ENCODE data around the gene TRIM39.
"Not testable (repeated sequence)": the region's sequence is repeated elsewhere in the genome, so short reads cannot be mapped to it uniquely, and the experiment has no call there.

The TRIM39 gene

DNA sequence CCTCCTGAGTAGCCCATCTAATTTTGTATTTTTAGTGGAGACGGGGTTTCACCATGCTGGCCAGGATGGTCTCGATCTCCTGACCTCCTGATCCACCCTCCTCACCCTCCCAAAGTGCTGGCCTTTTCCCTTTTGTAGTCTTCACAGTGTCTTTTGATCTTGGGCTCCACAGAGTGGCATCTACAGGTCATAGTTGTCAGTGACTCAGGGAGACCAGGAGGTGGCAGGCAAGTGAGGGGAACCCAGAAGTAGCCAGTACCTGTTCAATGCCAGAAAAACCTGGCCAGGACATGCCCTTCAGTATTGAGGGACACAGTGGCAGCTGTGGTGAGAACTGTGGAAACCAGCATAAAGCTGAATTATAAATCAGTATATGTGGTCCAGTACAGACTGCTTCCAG, 37.9 kb downstream of the TRIM39 start:
- H3K9me3 ChIP-seq (ENCODE audit: control insufficient read depth, insufficient read depth, low read depth, low read length) = peaks cover 3% of the 10 kb centered on the region; the same call in 1 of the 2 replicates
- H3K4me3 ChIP-seq (ENCODE audit: low read depth, low read length) = no peak overlapping the region
- H3K9ac ChIP-seq (ENCODE audit: low read length) = no peak overlapping the region
- H3K4me1 ChIP-seq (ENCODE audit: control insufficient read depth, insufficient read depth, low read length) = no peaks in the 10 kb centered on the region
- no peak overlapping the region for H3K27ac ChIP-seq (ENCODE audit: low read depth, low read length)
- H3K27me3 ChIP-seq (ENCODE audit: control insufficient read depth, insufficient read depth, low read length) = peaks cover 40% of the 10 kb centered on the region
- no peaks in the 10 kb centered on the region for H3K36me3 ChIP-seq (ENCODE audit: control insufficient read depth, insufficient read depth, low read length)

DNA sequence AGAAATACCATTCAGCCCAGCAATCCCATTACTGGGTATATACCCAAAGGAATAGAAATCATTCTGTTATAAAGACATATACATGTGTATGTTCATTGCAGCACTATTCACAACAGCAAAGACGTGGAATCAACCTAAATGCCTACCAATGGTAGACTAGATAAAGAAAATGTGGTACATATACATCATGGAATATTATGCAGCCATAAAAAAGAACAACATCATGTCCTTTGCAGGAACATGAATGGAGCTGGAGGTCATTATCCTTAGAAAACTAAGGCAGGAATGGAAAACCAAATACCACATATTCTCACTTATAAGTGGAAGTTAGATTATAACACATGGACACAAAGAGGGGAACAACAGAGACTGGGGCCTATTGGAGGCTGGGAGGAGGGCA, 42.6 kb downstream of the TRIM39 start:
- not testable (repeated sequence) for H3K4me3 ChIP-seq (ENCODE audit: low read depth, low read length); H3K4me1 ChIP-seq (ENCODE audit: control insufficient read depth, insufficient read depth, low read length); H3K9ac ChIP-seq (ENCODE audit: low read length); H3K9me3 ChIP-seq (ENCODE audit: control insufficient read depth, insufficient read depth, low read depth, low read length); H3K27ac ChIP-seq (ENCODE audit: low read depth, low read length); H3K36me3 ChIP-seq (ENCODE audit: control insufficient read depth, insufficient read depth, low read length)
- peaks cover 27% of the 10 kb centered on the region for H3K27me3 ChIP-seq (ENCODE audit: control insufficient read depth, insufficient read depth, low read length)

GRCh38 chr6:30378290-30378937, 51.7 kb downstream of the TRIM39 start:
- H3K9ac ChIP-seq (ENCODE audit: low read length) = no peak overlapping the region
- no peaks in the 10 kb centered on the region for H3K4me1 ChIP-seq (ENCODE audit: control insufficient read depth, insufficient read depth, low read length)
- H3K27ac ChIP-seq (ENCODE audit: low read depth, low read length) = no peak overlapping the region
- H3K36me3 ChIP-seq (ENCODE audit: control insufficient read depth, insufficient read depth, low read length) = no peaks in the 10 kb centered on the region
- no peaks in the 10 kb centered on the region for H3K9me3 ChIP-seq (ENCODE audit: control insufficient read depth, insufficient read depth, low read depth, low read length)
- peaks cover 37% of the 10 kb centered on the region for H3K27me3 ChIP-seq (ENCODE audit: control insufficient read depth, insufficient read depth, low read length)
- no peak overlapping the region for H3K4me3 ChIP-seq (ENCODE audit: low read depth, low read length)

DNA sequence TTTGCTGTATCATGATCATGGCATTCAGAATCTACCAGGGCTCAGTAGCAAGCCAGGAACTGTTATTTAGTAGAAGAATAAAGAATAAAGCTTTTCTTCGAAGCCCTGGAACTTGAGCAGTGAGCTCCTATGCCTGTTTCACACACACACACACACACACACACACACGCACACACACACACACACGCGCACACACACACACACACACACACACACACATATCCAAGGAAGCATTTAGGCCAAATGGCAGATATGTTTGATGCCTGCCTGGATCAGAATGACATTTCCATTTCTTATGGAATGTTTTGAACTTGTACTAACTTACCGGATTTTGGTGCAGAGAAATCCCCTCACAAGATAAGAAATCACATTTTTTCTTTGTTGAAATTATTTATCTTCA, 53.7 kb downstream of the TRIM39 start:
- Histone ChIP-seq H3K9me3 (ENCODE audit: control insufficient read depth, insufficient read depth, low read depth, low read length) (no peaks in the 10 kb centered on the region), H3K4me3 (ENCODE audit: low read depth, low read length) (no peak overlapping the region), H3K9ac (ENCODE audit: low read length) (no peak overlapping the region), H3K27me3 (ENCODE audit: control insufficient read depth, insufficient read depth, low read length) (peaks cover 41% of the 10 kb centered on the region), H3K36me3 (ENCODE audit: control insufficient read depth, insufficient read depth, low read length) (no peaks in the 10 kb centered on the region), H3K4me1 (ENCODE audit: control insufficient read depth, insufficient read depth, low read length) (no peaks in the 10 kb centered on the region), H3K27ac (ENCODE audit: low read depth, low read length) (no peak overlapping the region)

DNA sequence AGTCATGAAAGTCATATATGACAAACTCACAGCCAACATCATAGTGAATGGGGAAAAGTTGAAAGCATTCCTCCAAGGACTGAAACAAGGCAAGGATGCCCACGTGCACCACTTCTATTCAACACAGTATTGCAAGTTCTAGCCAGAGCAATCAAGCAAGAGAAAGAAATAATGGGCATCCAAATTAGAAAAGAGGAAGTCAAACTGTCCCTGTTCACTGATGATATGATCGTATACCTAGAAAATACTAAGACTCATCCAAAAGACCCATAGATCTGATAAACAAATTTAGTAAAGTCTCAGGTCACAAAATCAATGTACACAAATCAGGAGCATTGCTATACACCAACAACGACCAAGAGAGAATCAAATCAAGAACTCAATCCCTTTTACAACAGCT, 59.4 kb downstream of the TRIM39 start:
- Histone ChIP-seq H3K36me3 (ENCODE audit: control insufficient read depth, insufficient read depth, low read length) (no peaks in the 10 kb centered on the region), H3K27ac (ENCODE audit: low read depth, low read length) (no peak overlapping the region)

DNA sequence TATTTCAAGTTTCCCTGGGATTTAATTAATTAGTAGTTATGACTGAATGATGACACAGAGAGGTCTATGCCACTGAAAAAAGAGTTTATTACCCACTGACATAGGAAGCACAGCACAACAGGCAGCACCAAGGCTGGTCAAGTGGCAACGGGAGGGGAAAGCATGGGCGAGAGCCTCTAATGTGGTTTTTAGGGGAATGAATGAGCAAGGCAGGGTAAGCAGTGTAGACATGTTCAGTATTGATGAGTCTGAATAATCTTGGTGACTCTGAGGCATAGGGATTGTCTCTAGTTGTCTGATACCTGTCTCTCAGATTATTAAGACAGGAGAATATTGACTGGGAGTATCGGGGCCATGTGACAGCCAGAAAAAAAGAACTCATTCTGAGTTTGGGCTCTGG, 64.5 kb downstream of the TRIM39 start:
- Histone ChIP-seq H3K9me3 (ENCODE audit: control insufficient read depth, insufficient read depth, low read depth, low read length) (no peaks in the 10 kb centered on the region), H3K27me3 (ENCODE audit: control insufficient read depth, insufficient read depth, low read length) (peaks cover 63% of the 10 kb centered on the region), H3K4me1 (ENCODE audit: control insufficient read depth, insufficient read depth, low read length) (peaks cover 6% of the 10 kb centered on the region; the same call in 1 of the 2 replicates), H3K4me3 (ENCODE audit: low read depth, low read length) (no peak overlapping the region), H3K27ac (ENCODE audit: low read depth, low read length) (no peak overlapping the region), H3K36me3 (ENCODE audit: control insufficient read depth, insufficient read depth, low read length) (no peaks in the 10 kb centered on the region), H3K9ac (ENCODE audit: low read length) (no peak overlapping the region)

More for the DNA sequence above, 59.4 kb downstream of the TRIM39 start:
- H3K9me3 ChIP-seq (ENCODE audit: control insufficient read depth, insufficient read depth, low read depth, low read length) = no peaks in the 10 kb centered on the region
- H3K4me3 ChIP-seq (ENCODE audit: low read depth, low read length) = no peak overlapping the region
- peaks cover under 1% of the 10 kb centered on the region; the same call in 1 of the 2 replicates for H3K4me1 ChIP-seq (ENCODE audit: control insufficient read depth, insufficient read depth, low read length)
- H3K27me3 ChIP-seq (ENCODE audit: control insufficient read depth, insufficient read depth, low read length) = peaks cover 65% of the 10 kb centered on the region
- no peak overlapping the region for H3K9ac ChIP-seq (ENCODE audit: low read length)
